K562 (cell line): ENCODE measurements around the gene SRRT. TPM values are rescaled to one million over a fixed set of nuclear protein-coding genes. Genes with fewer than 3 reads are reported as not detected.

Source experiments
- ARID3B ChIP-seq: fragments of 250-450 bp; sonication (Bioruptor Pico); IDR thresholded peaks from 2 replicates; pipeline ENCODE4 v1.4.0; 2020; ENCODE audit warnings: borderline replicate concordance
- CHD7 ChIP-seq: fragments of 200-600 bp; sonication (generic); IDR thresholded peaks from one replicate; pipeline ENCODE4 v1.6.1; 2012; ENCODE audit warnings: mild to moderate bottlenecking, low read depth, low read length, inconsistent platforms
- E2F1 ChIP-seq: sonication (generic); formaldehyde crosslinking; IDR thresholded peaks from 2 replicates; pipeline ENCODE4 v1.8.1; 2023; ENCODE audit warnings: mild to moderate bottlenecking, missing genetic modification reagents, moderate library complexity
- ILK ChIP-seq: fragments of 450-650 bp; IDR thresholded peaks from 2 replicates; pipeline ENCODE4 v1.6.1; 2016; ENCODE audit warnings: missing genetic modification characterization, low read depth, mild to moderate bottlenecking, missing compliant biosample characterization, moderate library complexity, borderline replicate concordance
- MYBL2 ChIP-seq, 2 experiments: fragments of 450-650 bp in 1 of 2; sonication (generic) in 1 of 2; formaldehyde crosslinking in 1 of 2; IDR thresholded peaks; 2 replicates each; pipeline versions ENCODE4 v1.6.1 to v1.8.1; 2017 to 2022; ENCODE audit warnings: borderline replicate concordance in 1 of 2, inconsistent platforms in 1 of 2, low read depth in 1 of 2, mild to moderate bottlenecking in 1 of 2, missing genetic modification reagents in 1 of 2, moderate library complexity in 1 of 2
- PHTF2 ChIP-seq: fragments of 250-450 bp; sonication (Bioruptor Pico); IDR thresholded peaks from 2 replicates; pipeline ENCODE4 v1.5.0; 2021; ENCODE audit warnings: mild to moderate bottlenecking
- PTBP1 ChIP-seq: fragments of 200-400 bp; formaldehyde crosslinking; IDR thresholded peaks from 2 replicates; pipeline ENCODE4 v1.6.1; 2017; ENCODE audit warnings: low read depth, low read length
- RFX7 ChIP-seq: fragments of 250-450 bp; sonication (Bioruptor Pico); IDR thresholded peaks from 2 replicates; pipeline ENCODE4 v1.5.1; 2021; ENCODE audit warnings: mild to moderate bottlenecking
- SNIP1 ChIP-seq: fragments of 450-650 bp; IDR thresholded peaks from 2 replicates; pipeline ENCODE4 v1.7.1; 2017; ENCODE audit warnings: low read depth, mild to moderate bottlenecking
- ZFP36 ChIP-seq: fragments of 150-350 bp; IDR thresholded peaks from 2 replicates; pipeline ENCODE4 v1.6.1; 2018; ENCODE audit warnings: low read length, low read depth; ENCODE audit not compliant: partially characterized antibody
- ZNF584 ChIP-seq: fragments of 200-800 bp; sonication (Bioruptor generic); IDR thresholded peaks from 2 replicates; pipeline ENCODE4 v1.6.1; 2016; ENCODE audit warnings: low read depth, mild to moderate bottlenecking, missing genetic modification characterization, missing compliant biosample characterization
- ZNF586 ChIP-seq: fragments of 450-650 bp; formaldehyde crosslinking; conservative IDR thresholded peaks from 2 replicates; pipeline ENCODE4 v1.4.0; 2020; ENCODE audit warnings: mild to moderate bottlenecking, moderate library complexity
- polyA plus RNA-seq, 8 experiments: library from polyadenylated mRNA; depleted of rRNA in 4 of 8; stranded (reverse) in 5 of 8; unstranded in 3 of 8; fragments of >200 nt; fragmentation: Nextera tagmentation in 2 of 8; fragmentation: Illumina TruSeq in 1 of 8; extraction: Ambion mirVana in 2 of 8; extraction: Trizol in 1 of 8; gene quantifications; 2 replicates each; pipeline versions ENCODE4 v1.2.1 to v1.2.3, GENCODE V29; 2011 to 2014; ENCODE audit warnings: inconsistent platforms in 1 of 8, missing spikeins in 1 of 8
- total RNA-seq, 7 experiments: library from RNA; depleted of rRNA in 6 of 7; stranded (reverse); fragments of >200 nt in 6 of 7; fragmentation: Illumina TruSeq in 2 of 7; extraction: Trizol in 2 of 7; gene quantifications; 2 replicates each; pipeline versions ENCODE4 v1.2.1 to v1.2.3, GENCODE V29; 2011 to 2021; ENCODE audit warnings: low replicate concordance in 1 of 7

SRRT gene
- total and polyA plus RNA-seq, 9 of the 15 experiments (the other 6 are each of a cell fraction or from before 2014, with no cell fraction given) = 10.3 to 263 (median 84.4) TPM

GRCh38 chr7:100874577-100875355 is at the start of gene SRRT (continued):
- TF ChIP-seq MYBL2 (IDR thresholded peaks at IDR 0.05; ENCODE audit: low read depth) (peak; percentile 96), MYBL2 (CRISPR knock-in tag; IDR thresholded peaks at IDR 0.05; ENCODE audit: borderline replicate concordance) (no peak; the same call in 1 of the 2 replicates), ARID3B (CRISPR knock-in tag) (0 out of 2 replicates have a peak, but pooled peaks have one; percentile 28), ZNF586 (CRISPR knock-in tag) (no peak; the same call in 1 of the 2 replicates), PTBP1 (0 out of 2 replicates have a peak, but pooled peaks have one; percentile 16), ZFP36 (no peak), PHTF2 (no peak), ZNF584 (CRISPR knock-in tag) (peak; percentile 84), RFX7 (no peak), ILK (tag) (no peak), CHD7 (no peak), E2F1 (CRISPR knock-in tag) (peak; percentile 89), SNIP1 (no peak)
